Non-pigmented ciliary epithelial cell (primary cell): Measurements from ENCODE around the gene WDR91.

Experiments used
- DNase-seq: peaks from one replicate; pipeline ENCODE4 v3.0.0-alpha.2; 2010; ENCODE audit warnings: low read depth

WDR91 gene

GRCh38 chr7:135160098-135160857 lies 51.0 kb downstream of the WDR91 start:
- DNase-seq: no peak

GRCh38 chr7:135159359-135160085 lies 51.8 kb downstream of the WDR91 start:
- no peak for DNase-seq

GRCh38 chr7:135158874-135159273 lies 52.5 kb downstream of the WDR91 start:
- no peak for DNase-seq

GRCh38 chr7:135158141-135158655 lies 53.1 kb downstream of the WDR91 start:
- DNase-seq: no peak

- no peak for DNase-seq
These were observed 55.0 kb downstream of the WDR91 start for GRCh38 chr7:135156290-135156689.

- no peak for DNase-seq
These were observed 56.6 kb downstream of the WDR91 start for GRCh38 chr7:135154734-135155133.

- no peak for DNase-seq
These were observed 58.9 kb downstream of the WDR91 start for GRCh38 chr7:135152442-135152841.

GRCh38 chr7:135151533-135151932 lies 59.8 kb downstream of the WDR91 start:
- no peak for DNase-seq

- DNase-seq: no peak
These were observed 60.2 kb downstream of the WDR91 start for GRCh38 chr7:135151132-135151531.

- DNase-seq: no peak
These were observed 61.1 kb downstream of the WDR91 start for GRCh38 chr7:135150072-135150782.

- no peak for DNase-seq
These were observed 63.2 kb downstream of the WDR91 start, which contains the start of gene TMEM140 for GRCh38 chr7:135147899-135148721. TMEM140 (plus strand) TSS chr7:135148072; CDS start chr7:135164442, 16,370 bp downstream.

- DNase-seq: no peak
These were observed 63.9 kb downstream of the WDR91 start for GRCh38 chr7:135147341-135147898.

- no peak for DNase-seq
These were observed 67.2 kb downstream of the WDR91 start for GRCh38 chr7:135143885-135144668.
